GM23338 (cell line): Measurements from ENCODE around the gene OSBPL3. TPM values are rescaled to one million over a fixed set of nuclear protein-coding genes. Genes with fewer than 3 reads are reported as not detected.

Source experiments
- ATAC-seq: fragments of 200-7000 bp; cut with Tn5 transposase; 3 replicates; pipeline ENCODE4 v1.9.1; 2020
- DNase-seq: peaks from one replicate; pipeline ENCODE4 v3.0.0-alpha.2; 2015; ENCODE audit warnings: low spot score
- H2AFZ ChIP-seq: fragments of 200-600 bp; sonication (generic); 2 replicates; pipeline ENCODE4 v1.8.0; 2016; ENCODE audit warnings: antibody characterized with exemption, mild to moderate bottlenecking, moderate library complexity
- H3F3A ChIP-seq: fragments of 200-600 bp; sonication (generic); replicated peaks from 2 replicates; pipeline ENCODE4 v1.8.0; 2017; ENCODE audit warnings: antibody characterized with exemption, mixed run types, low read depth
- H3K27ac ChIP-seq: fragments of 200-600 bp; sonication (generic); 2 replicates; pipeline ENCODE4 v1.6.1; 2016; ENCODE audit warnings: low read depth
- H3K27me3 ChIP-seq: fragments of 200-600 bp; sonication (generic); 2 replicates; pipeline ENCODE4 v1.8.0; 2016; ENCODE audit warnings: mild to moderate bottlenecking, mixed run types, moderate library complexity; ENCODE audit not compliant: insufficient read depth
- H3K36me3 ChIP-seq: fragments of 200-600 bp; sonication (generic); 2 replicates; pipeline ENCODE4 v1.8.0; 2016; ENCODE audit warnings: mild to moderate bottlenecking; ENCODE audit not compliant: insufficient read depth
- H3K4me1 ChIP-seq: fragments of 200-600 bp; sonication (generic); 2 replicates; pipeline ENCODE4 v1.8.0; 2016; ENCODE audit warnings: mild to moderate bottlenecking, moderate library complexity; ENCODE audit not compliant: insufficient read depth
- H3K4me2 ChIP-seq: fragments of 200-600 bp; sonication (generic); 2 replicates; pipeline ENCODE4 v1.7.1; 2017; ENCODE audit warnings: mixed run types
- H3K4me3 ChIP-seq: fragments of 200-600 bp; sonication (generic); 2 replicates; pipeline ENCODE4 v1.6.1; 2016; ENCODE audit warnings: mixed run types
- H3K79me2 ChIP-seq: fragments of 200-600 bp; sonication (generic); replicated peaks from 2 replicates; pipeline ENCODE4 v1.8.0; 2017; ENCODE audit warnings: mild to moderate bottlenecking; ENCODE audit not compliant: insufficient read depth
- H3K9me2 ChIP-seq: fragments of 200-600 bp; sonication (generic); 2 replicates; pipeline ENCODE4 v1.8.0; 2017; ENCODE audit not compliant: insufficient read depth
- H4K20me1 ChIP-seq: fragments of 200-600 bp; sonication (generic); replicated peaks from 2 replicates; pipeline ENCODE4 v1.8.0; 2017; ENCODE audit warnings: mild to moderate bottlenecking; ENCODE audit not compliant: insufficient read depth
- H3K27ac Mint-ChIP-seq: 2 replicates; pipeline ENCODE4 v1.8.0; 2020; ENCODE audit warnings: inconsistent platforms, mild to moderate bottlenecking, moderate library complexity, mixed read lengths
- H3K27me3 Mint-ChIP-seq: 3 replicates; pipeline ENCODE4 v1.8.0; 2022; ENCODE audit warnings: low read depth, mild to moderate bottlenecking, moderate library complexity, mixed read lengths, inconsistent platforms; ENCODE audit not compliant: insufficient read depth, poor library complexity
- H3K36me3 Mint-ChIP-seq: 3 replicates; pipeline ENCODE4 v1.8.0; 2021; ENCODE audit warnings: low read depth, mild to moderate bottlenecking, inconsistent platforms, moderate library complexity, mixed read lengths
- H3K4me1 Mint-ChIP-seq: 3 replicates; pipeline ENCODE4 v1.8.0; 2020; ENCODE audit warnings: mild to moderate bottlenecking, inconsistent platforms, mixed read lengths
- H3K4me3 Mint-ChIP-seq: 3 replicates; pipeline ENCODE4 v1.8.0; 2021; ENCODE audit warnings: moderate library complexity, mild to moderate bottlenecking, inconsistent platforms, mixed read lengths
- H3K9me3 Mint-ChIP-seq: 3 replicates; pipeline ENCODE4 v1.8.0; 2020; ENCODE audit warnings: moderate library complexity, mild to moderate bottlenecking, inconsistent platforms, mixed read lengths
- EZH2 ChIP-seq: fragments of 200-600 bp; sonication (generic); IDR thresholded peaks from one replicate; pipeline ENCODE4 v1.8.0; 2017; ENCODE audit warnings: antibody characterized with exemption, mild to moderate bottlenecking, low read depth; ENCODE audit not compliant: unreplicated experiment
- POLR2AphosphoS5 ChIP-seq: IDR thresholded peaks from 2 replicates; pipeline ENCODE4 v1.6.1; 2016; ENCODE audit warnings: antibody characterized with exemption, low read depth
- REST ChIP-seq: IDR thresholded peaks from one replicate; pipeline ENCODE4 v1.6.1; 2018; ENCODE audit warnings: antibody characterized with exemption; ENCODE audit not compliant: unreplicated experiment
- STAT1 ChIP-seq: IDR thresholded peaks from one replicate; pipeline ENCODE4 v1.6.1; 2016; ENCODE audit warnings: antibody characterized with exemption; ENCODE audit not compliant: unreplicated experiment
- polyA plus RNA-seq: library from polyadenylated mRNA; unstranded; fragments of >200 nt; fragmentation: Nextera tagmentation; extraction: Ambion mirVana; gene quantifications from 2 replicates; pipeline ENCODE4 v1.2.1, GENCODE V29; 2016
- total RNA-seq: library from RNA; depleted of rRNA; stranded (reverse); fragments of >200 nt; shearing (Covaris generic); gene quantifications from 2 replicates; pipeline ENCODE4 v1.2.3, GENCODE V29; 2014
- TF ChIP-seq, protein P1 (sequence below): fragments of 250-450 bp; sonication (Bioruptor Pico); IDR thresholded peaks from 2 replicates; pipeline ENCODE4 v1.5.0; 2020; ENCODE audit warnings: mild to moderate bottlenecking, moderate library complexity

The OSBPL3 gene
- total and polyA plus RNA-seq, 2 experiments from 2014 or later: 7.2 to 15.7 TPM

DNA sequence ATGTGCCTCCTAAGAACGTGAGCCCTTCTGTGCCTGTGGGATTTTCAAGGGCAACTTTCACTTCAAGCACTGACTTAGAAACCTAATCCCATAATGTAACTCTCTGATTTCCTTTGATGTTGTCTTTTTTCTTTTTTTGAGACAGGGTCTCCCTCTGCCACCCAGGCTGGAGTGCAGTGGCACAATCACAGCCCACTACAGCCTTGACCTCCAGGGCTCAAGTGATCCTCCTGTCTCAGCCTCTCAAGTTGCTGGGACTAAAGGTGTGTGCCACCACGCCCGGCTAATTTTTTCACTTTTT is 158.3 kb downstream of the OSBPL3 start:
- no peak overlapping the region for H2AFZ ChIP-seq
- H3K27me3 ChIP-seq: no peaks in the 10 kb centered on the region
- Mint-ChIP-seq H3K27me3 (no peaks in the 10 kb centered on the region), H3K4me3 (no peak overlapping the region), H3K36me3 (no peaks in the 10 kb centered on the region; the same call in 2 of the 3 replicates), H3K9me3 (no peaks in the 10 kb centered on the region; the same call in 2 of the 3 replicates), H3K27ac (no peak overlapping the region), H3K4me1 (peaks cover 5% of the 10 kb centered on the region; the same call in 2 of the 3 replicates)
- no peak overlapping the region for H3K4me3 ChIP-seq
- H3K79me2 ChIP-seq: no peaks in the 10 kb centered on the region
- no peaks in the 10 kb centered on the region for H3K9me2 ChIP-seq
- no peaks in the 10 kb centered on the region for H4K20me1 ChIP-seq
- H3K36me3 ChIP-seq: no peaks in the 10 kb centered on the region
- DNase-seq: no peak
- no peak for TF ChIP-seq STAT1
- TF ChIP-seq, protein P1, sequence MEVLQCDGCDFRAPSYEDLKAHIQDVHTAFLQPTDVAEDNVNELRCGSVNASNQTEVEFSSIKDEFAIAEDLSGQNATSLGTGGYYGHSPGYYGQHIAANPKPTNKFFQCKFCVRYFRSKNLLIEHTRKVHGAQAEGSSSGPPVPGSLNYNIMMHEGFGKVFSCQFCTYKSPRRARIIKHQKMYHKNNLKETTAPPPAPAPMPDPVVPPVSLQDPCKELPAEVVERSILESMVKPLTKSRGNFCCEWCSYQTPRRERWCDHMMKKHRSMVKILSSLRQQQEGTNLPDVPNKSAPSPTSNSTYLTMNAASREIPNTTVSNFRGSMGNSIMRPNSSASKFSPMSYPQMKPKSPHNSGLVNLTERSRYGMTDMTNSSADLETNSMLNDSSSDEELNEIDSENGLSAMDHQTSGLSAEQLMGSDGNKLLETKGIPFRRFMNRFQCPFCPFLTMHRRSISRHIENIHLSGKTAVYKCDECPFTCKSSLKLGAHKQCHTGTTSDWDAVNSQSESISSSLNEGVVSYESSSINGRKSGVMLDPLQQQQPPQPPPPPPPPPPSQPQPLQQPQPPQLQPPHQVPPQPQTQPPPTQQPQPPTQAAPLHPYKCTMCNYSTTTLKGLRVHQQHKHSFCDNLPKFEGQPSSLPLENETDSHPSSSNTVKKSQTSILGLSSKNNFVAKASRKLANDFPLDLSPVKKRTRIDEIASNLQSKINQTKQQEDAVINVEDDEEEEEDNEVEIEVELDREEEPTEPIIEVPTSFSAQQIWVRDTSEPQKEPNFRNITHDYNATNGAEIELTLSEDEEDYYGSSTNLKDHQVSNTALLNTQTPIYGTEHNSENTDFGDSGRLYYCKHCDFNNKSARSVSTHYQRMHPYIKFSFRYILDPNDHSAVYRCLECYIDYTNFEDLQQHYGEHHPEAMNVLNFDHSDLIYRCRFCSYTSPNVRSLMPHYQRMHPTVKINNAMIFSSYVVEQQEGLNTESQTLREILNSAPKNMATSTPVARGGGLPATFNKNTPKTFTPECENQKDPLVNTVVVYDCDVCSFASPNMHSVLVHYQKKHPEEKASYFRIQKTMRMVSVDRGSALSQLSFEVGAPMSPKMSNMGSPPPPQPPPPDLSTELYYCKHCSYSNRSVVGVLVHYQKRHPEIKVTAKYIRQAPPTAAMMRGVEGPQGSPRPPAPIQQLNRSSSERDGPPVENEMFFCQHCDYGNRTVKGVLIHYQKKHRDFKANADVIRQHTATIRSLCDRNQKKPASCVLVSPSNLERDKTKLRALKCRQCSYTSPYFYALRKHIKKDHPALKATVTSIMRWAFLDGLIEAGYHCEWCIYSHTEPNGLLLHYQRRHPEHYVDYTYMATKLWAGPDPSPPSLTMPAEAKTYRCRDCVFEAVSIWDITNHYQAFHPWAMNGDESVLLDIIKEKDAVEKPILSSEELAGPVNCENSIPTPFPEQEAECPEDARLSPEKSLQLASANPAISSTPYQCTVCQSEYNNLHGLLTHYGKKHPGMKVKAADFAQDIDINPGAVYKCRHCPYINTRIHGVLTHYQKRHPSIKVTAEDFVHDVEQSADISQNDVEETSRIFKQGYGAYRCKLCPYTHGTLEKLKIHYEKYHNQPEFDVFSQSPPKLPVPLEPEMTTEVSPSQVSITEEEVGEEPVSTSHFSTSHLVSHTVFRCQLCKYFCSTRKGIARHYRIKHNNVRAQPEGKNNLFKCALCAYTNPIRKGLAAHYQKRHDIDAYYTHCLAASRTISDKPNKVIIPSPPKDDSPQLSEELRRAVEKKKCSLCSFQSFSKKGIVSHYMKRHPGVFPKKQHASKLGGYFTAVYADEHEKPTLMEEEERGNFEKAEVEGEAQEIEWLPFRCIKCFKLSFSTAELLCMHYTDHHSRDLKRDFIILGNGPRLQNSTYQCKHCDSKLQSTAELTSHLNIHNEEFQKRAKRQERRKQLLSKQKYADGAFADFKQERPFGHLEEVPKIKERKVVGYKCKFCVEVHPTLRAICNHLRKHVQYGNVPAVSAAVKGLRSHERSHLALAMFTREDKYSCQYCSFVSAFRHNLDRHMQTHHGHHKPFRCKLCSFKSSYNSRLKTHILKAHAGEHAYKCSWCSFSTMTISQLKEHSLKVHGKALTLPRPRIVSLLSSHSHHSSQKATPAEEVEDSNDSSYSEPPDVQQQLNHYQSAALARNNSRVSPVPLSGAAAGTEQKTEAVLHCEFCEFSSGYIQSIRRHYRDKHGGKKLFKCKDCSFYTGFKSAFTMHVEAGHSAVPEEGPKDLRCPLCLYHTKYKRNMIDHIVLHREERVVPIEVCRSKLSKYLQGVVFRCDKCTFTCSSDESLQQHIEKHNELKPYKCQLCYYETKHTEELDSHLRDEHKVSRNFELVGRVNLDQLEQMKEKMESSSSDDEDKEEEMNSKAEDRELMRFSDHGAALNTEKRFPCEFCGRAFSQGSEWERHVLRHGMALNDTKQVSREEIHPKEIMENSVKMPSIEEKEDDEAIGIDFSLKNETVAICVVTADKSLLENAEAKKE (CRISPR knock-in tag): no peak
- no peak for TF ChIP-seq EZH2
- TF ChIP-seq POLR2AphosphoS5: no peak
- TF ChIP-seq REST: no peak
- no peak for ATAC-seq
- H3K4me1 ChIP-seq: no peaks in the 10 kb centered on the region
- H3K4me2 ChIP-seq: no peak overlapping the region
- no peaks in the 10 kb centered on the region for H3F3A ChIP-seq
- no peak overlapping the region for H3K27ac ChIP-seq
